GM10266 (cell line): ENCODE measurements around the gene KCNQ5.

Experiments used
- DNase-seq: peaks from one replicate; pipeline ENCODE4 v3.0.0; 2012; ENCODE audit errors: extremely low spot score
- TF ChIP-seq, protein P1 (sequence below): IDR thresholded peaks from 2 replicates; pipeline ENCODE4 v1.5.1; 2012; ENCODE audit warnings: mild to moderate bottlenecking, low read depth; ENCODE audit not compliant: control insufficient read depth, insufficient read depth; ENCODE audit errors: missing control alignments

Gene KCNQ5

GRCh38 chr6:72828904-72829303, 207.0 kb downstream of the KCNQ5 start:
- TF ChIP-seq, protein P1, sequence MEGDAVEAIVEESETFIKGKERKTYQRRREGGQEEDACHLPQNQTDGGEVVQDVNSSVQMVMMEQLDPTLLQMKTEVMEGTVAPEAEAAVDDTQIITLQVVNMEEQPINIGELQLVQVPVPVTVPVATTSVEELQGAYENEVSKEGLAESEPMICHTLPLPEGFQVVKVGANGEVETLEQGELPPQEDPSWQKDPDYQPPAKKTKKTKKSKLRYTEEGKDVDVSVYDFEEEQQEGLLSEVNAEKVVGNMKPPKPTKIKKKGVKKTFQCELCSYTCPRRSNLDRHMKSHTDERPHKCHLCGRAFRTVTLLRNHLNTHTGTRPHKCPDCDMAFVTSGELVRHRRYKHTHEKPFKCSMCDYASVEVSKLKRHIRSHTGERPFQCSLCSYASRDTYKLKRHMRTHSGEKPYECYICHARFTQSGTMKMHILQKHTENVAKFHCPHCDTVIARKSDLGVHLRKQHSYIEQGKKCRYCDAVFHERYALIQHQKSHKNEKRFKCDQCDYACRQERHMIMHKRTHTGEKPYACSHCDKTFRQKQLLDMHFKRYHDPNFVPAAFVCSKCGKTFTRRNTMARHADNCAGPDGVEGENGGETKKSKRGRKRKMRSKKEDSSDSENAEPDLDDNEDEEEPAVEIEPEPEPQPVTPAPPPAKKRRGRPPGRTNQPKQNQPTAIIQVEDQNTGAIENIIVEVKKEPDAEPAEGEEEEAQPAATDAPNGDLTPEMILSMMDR, result no peak
- DNase-seq, result no peak

DNA sequence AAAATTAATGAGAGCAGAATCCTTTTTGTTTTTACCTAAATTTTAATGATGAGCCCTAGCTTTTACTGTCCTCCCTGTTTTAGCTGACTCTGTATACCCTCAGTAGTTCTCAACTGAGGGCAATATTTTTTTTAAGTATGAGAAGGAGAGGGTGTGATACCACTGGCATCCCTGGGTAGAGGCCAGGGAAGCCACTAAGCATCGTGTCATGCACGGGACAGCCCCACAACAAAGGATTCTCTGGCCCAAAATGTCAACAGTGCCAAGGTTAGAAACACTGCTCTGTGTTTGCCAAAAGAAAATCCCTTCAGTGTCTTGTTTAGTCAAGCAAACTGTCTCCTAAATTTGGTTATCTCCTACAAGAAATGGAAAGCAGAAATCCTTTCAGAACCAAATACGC, 210.4 kb downstream of the KCNQ5 start:
- TF ChIP-seq, protein P1, result no peak
- no peak for DNase-seq

GRCh38 chr6:72835749-72836148, 213.9 kb downstream of the KCNQ5 start:
- no peak for DNase-seq
- TF ChIP-seq, protein P1, result no peak

DNA sequence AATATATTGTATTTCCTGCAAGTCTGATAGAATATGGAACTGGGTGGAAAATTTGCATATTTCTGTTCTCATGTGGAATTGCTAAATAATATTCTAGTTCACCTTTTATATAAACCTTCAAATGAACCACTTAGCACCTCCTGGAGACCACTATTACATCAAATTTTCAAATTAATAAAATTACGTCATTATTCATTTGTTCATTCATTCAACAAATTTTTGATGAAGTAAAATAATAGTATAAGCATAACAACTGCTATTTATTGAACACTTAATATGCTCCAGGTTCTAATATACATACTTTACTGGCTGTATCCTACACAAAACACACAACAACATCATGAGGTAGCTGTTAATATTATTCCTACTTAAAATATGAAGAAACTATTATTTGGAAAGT, 215.1 kb downstream of the KCNQ5 start:
- DNase-seq, result no peak
- TF ChIP-seq, protein P1, result no peak

GRCh38 chr6:72841195-72841594, 219.3 kb downstream of the KCNQ5 start:
- no peak for DNase-seq

GRCh38 chr6:72842140-72842539, 220.3 kb downstream of the KCNQ5 start:
- DNase-seq, result no peak
- TF ChIP-seq, protein P1, result no peak

More at GRCh38 chr6:72841195-72841594, 219.3 kb downstream of the KCNQ5 start:
- TF ChIP-seq, protein P1, result no peak

DNA sequence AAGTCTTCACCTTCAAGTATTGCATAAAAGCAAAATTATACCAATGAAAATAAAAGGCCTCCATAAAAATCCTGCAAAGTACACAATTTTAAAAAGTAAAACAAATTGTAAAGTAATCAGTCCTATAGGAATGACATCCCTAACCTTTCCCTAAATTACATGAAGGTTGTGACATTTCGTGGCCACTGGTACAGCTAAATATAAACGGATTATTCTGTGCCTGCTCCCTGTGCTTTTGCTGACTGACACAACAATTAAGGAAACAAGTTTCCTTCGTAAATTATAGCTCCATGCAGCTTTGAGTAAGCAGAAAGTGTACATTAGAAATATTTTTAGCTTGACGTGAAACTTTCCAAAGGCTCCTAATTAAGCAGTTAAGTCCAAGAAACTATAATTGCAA, 222.8 kb downstream of the KCNQ5 start:
- TF ChIP-seq, protein P1, result no peak
- DNase-seq, result no peak
